Rectal smooth muscle tissue (tissue), 1 donor: Measurements from ENCODE around the gene DPP6.
A peak's percentile ranks its signal among the peaks of the same experiment; 100 is the strongest.

ENCODE experiments used
- H3K27ac ChIP-seq: one replicate; pipeline ENCODE4 v1.7.0; 2013; ENCODE audit warnings: low read depth, low read length, inconsistent platforms
- H3K27me3 ChIP-seq: one replicate; pipeline ENCODE4 v1.7.0; 2013; ENCODE audit warnings: low read length; ENCODE audit not compliant: control insufficient read depth, insufficient read depth
- H3K36me3 ChIP-seq: one replicate; pipeline ENCODE4 v1.7.0; 2013; ENCODE audit warnings: low read length; ENCODE audit not compliant: control insufficient read depth, insufficient read depth
- H3K4me1 ChIP-seq: one replicate; pipeline ENCODE4 v1.7.0; 2013; ENCODE audit warnings: low read length; ENCODE audit not compliant: control insufficient read depth, insufficient read depth
- H3K4me3 ChIP-seq: one replicate; pipeline ENCODE4 v1.7.0; 2013; ENCODE audit warnings: low read length
- H3K9ac ChIP-seq: one replicate; pipeline ENCODE4 v1.7.0; 2013; ENCODE audit warnings: low read length

Gene DPP6

DNA sequence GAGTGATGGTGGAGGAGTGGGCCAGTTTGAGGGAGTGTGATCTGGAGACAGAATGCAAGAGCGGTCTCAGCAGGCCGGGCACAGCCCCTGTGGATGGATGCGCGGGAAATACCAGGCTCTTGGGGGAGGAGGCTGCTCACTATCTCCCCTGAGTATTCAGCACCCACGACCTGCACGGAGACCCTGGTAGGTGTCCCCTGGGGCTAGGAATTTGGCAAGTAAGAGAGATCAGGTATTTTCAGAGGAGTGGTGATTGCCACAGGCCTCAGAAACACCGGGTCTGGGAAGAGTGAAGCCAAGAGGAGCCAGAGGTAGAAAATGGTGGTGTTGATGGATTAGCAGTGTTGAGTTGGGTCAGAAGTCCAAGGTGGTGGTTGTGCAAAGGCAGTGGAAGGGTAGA lies 524.4 kb downstream of the DPP6 start:
- Histone ChIP-seq H3K4me3 (no peak overlapping the region), H3K27me3 (no peaks in the 10 kb centered on the region), H3K9ac (no peak overlapping the region), H3K4me1 (no peaks in the 10 kb centered on the region), H3K36me3 (no peaks in the 10 kb centered on the region), H3K27ac (no peak overlapping the region)

DNA sequence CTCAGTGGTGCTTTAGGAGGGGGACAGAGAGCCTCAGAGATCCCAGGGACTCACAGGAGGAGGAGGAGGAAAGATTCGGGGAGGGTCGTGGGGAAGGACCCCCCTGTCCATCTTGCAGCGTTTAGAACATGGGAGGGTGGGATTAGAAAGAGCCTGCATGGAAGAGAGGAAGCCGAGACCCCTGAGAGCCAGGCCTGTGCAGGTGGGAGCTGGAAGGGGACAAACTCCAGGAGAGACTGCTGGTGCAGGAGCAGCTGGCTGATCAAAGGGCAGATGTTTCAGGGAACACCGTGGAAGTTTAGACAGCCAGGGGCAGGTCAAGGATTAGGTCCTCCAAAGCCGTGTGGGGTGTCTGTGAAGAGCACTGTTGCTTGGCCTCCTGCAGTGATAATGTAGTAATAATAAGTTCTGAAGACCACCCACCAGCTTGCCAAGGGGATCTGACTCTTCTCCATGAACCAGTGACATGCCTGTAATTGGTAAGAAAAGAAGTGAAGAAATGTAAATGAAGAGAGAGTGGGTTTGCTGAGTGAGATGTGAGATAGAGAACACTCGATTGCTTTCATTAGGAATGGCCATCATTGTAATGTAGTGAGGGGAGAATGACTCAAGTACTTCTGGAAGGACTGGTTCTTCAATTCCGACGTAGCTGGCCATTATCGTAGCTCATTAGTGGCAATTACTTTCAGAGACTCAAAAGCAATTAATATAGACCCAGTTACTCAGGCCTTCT lies 525.1 kb downstream of the DPP6 start:
- H3K27ac ChIP-seq = no peak overlapping the region
- no peaks in the 10 kb centered on the region for H3K27me3 ChIP-seq
- no peak overlapping the region for H3K4me3 ChIP-seq
- no peaks in the 10 kb centered on the region for H3K36me3 ChIP-seq
- H3K4me1 ChIP-seq = no peaks in the 10 kb centered on the region
- H3K9ac ChIP-seq = no peak overlapping the region

DNA sequence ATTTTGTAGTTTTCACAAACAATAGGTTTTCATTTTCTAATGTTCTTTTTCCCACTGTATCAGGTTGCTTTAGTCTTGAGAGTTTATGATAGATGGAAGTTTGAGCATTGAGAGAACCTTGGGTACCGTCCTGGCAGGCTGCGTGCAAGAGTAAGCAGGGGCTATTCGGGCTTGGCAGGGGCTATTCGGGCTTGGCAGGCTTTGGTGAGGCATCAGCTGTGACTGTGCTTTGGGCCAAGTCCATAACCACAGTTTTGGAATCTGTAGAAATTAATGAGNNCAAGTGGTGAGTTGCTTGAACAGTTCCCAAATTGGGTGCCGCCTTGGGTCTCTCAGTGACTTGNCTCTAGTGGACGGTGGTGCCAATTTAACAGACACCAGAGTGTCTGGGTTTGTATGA lies 526.1 kb downstream of the DPP6 start:
- Histone ChIP-seq H3K4me3 (no peak overlapping the region), H3K27me3 (no peaks in the 10 kb centered on the region), H3K27ac (no peak overlapping the region), H3K9ac (no peak overlapping the region), H3K4me1 (no peaks in the 10 kb centered on the region), H3K36me3 (no peaks in the 10 kb centered on the region)

DNA sequence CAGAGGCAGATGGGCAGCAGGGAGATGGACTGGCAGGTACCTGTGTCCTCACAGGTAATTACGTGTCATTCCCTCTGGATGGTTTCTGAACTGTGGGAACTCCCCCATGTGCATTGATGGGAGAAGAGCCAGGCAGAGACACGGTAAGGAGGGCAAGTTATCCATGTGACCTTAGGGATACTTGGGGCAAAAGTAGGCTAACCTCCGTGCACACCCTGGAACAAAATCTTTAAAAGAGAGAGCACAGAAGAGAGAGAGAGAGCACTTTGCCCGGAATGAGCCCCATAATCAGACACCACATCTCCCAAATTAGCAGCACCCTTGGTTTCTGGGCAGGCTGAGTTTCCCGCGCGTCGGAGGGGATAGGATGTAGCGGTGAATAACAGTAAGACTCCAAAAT lies 527.5 kb downstream of the DPP6 start:
- no peak overlapping the region for H3K4me3 ChIP-seq
- no peaks in the 10 kb centered on the region for H3K36me3 ChIP-seq
- H3K27ac ChIP-seq = no peak overlapping the region
- H3K27me3 ChIP-seq = no peaks in the 10 kb centered on the region
- H3K9ac ChIP-seq = no peak overlapping the region
- H3K4me1 ChIP-seq = peaks cover 3% of the 10 kb centered on the region

DNA sequence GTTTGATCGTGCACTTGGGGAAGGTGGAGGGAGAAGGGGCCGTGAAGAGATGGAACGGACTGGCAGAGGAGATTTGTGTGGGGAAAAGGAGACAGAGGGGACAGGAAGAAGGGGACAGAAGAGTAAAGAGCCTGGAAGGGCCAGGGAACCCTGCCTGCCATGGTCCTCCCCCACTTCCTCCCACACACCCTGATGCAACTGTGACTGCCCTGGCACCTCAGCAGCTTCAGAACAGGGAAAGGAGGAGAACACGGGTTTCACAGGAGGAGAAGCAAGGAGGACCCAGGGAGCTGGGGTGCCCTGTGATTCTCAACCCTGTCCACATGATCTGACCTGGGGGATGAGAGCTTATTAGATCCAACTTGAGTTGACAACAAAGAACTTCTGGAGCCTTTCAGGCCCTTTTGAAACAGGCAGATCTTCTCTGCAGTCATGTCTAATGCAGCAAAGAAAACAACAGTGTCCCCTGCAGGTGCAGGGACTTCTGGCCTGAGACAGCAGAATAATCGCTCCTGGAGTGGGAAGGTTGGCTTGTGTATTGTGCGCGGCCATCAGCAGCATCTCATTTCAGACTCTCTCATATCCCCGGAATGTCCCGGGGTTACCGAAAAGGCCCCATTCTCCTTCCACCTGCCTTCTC lies 529.2 kb downstream of the DPP6 start:
- no peak overlapping the region for H3K4me3 ChIP-seq
- H3K27me3 ChIP-seq = no peaks in the 10 kb centered on the region
- H3K4me1 ChIP-seq = peaks cover 5% of the 10 kb centered on the region
- no peak overlapping the region for H3K9ac ChIP-seq
- no peaks in the 10 kb centered on the region for H3K36me3 ChIP-seq
- H3K27ac ChIP-seq = no peak overlapping the region

DNA sequence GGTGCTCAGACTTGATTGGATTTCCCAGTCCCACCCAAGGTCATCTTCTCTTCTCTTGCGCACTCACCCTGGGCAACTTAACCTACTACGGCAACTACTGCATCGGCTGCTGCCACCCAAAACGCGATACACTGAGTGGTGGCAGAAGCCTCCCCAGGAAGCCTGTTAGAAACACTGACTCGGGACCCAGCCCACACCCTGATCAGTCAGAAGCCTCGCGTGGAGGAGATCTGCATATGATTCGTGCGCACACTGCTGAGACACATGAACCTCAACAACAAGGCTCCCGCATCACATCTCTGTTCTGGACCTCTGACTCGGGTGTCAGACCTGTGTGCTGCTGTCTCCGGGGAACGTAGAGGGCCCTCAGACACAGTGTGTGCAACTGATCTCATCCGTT lies 531.3 kb downstream of the DPP6 start:
- no peak overlapping the region for H3K4me3 ChIP-seq
- no peaks in the 10 kb centered on the region for H3K27me3 ChIP-seq
- H3K36me3 ChIP-seq = no peaks in the 10 kb centered on the region
- no peak overlapping the region for H3K27ac ChIP-seq
- H3K4me1 ChIP-seq = peaks cover 5% of the 10 kb centered on the region
- no peak overlapping the region for H3K9ac ChIP-seq

DNA sequence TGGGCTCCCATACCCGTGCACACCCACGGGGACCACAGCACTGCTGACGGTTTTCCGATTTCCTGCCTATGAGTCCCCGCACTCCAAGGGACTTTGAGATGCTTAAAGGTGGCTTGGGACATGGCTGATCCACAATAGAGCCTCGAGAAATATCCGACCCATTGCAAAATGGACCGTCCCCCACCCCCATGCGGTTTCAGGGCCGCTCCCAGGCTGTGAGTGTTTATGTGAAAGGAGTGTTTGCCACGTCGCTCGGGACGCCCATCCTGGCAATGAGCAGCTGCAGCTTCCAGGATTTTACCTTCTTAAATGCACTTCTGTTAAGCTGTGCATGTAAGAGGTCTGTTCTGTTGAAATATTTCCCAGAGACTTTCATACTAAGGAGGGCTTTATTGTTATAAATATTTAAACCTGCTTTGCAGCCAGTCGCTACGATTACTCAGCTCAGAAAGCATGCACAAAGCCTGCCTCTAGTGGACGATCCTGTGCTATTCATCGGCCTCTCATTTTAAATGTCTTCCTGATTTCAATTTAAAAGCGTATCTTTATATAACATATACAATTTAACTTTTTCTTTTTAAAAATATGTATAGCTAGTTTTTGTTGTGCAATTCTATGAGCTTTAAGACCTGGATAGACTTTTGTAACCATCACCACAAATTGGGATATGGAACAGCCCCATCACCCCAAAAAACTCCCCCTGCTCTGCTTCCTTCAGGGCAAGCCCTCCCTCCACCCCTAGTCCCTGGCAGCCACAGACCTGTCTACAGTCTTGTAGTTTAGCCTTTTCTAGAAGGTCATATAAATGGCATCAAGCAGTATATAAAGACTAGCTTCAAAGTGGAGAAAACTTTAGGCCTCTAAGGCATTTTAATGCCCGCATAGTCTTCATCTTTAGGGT lies 532.4 kb downstream of the DPP6 start:
- Histone ChIP-seq H3K27me3 (no peaks in the 10 kb centered on the region), H3K27ac (peak overlapping the region; percentile 8), H3K4me3 (peak overlapping the region; percentile 12), H3K36me3 (no peaks in the 10 kb centered on the region), H3K9ac (no peak overlapping the region), H3K4me1 (peaks cover 5% of the 10 kb centered on the region)

DNA sequence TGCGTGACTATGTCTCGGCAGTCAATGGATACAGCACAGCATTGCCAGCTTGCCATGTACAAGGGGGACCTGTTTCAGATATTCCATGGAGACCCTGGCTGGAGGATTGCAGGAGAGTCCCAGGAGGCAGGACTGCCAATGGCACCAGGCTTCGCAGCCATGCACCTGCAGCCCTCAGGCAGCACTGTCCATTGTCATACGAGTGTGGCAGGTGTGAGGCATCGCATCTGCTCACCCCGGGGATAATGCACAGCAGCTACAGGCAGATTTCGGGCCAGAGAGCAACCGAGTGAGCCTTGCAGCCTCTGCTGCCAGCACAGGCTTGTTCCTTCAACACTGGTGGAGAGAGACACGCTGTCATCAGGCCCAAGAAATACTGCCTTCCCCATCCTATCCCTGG lies 535.6 kb downstream of the DPP6 start:
- H3K4me3 ChIP-seq = no peak overlapping the region
- no peaks in the 10 kb centered on the region for H3K27me3 ChIP-seq
- H3K4me1 ChIP-seq = peaks cover 8% of the 10 kb centered on the region
- no peak overlapping the region for H3K9ac ChIP-seq
- no peak overlapping the region for H3K27ac ChIP-seq
- H3K36me3 ChIP-seq = no peaks in the 10 kb centered on the region

DNA sequence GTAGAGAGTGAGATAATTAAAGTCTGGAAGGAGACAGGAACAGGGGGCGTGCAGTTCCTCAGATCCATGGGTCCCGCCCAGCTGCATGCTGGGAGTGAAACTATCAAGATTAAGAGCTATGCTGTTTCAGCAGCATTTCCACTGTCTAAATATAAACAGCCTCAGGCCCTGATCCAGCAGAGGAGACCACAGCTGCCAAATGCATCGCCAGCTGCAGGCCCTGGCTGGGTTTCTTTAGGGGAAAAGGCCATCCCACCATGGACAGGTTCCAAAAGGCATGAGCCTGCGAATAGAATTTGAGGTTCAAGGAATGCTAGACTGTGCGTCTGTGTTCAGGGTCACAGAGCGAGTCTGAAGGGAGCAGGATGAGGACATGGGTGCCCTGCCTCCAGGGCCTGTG lies 539.3 kb downstream of the DPP6 start:
- no peak overlapping the region for H3K9ac ChIP-seq
- H3K36me3 ChIP-seq = no peaks in the 10 kb centered on the region
- H3K4me1 ChIP-seq = peaks cover 3% of the 10 kb centered on the region
- no peaks in the 10 kb centered on the region for H3K27me3 ChIP-seq
- H3K4me3 ChIP-seq = no peak overlapping the region
- H3K27ac ChIP-seq = no peak overlapping the region

DNA sequence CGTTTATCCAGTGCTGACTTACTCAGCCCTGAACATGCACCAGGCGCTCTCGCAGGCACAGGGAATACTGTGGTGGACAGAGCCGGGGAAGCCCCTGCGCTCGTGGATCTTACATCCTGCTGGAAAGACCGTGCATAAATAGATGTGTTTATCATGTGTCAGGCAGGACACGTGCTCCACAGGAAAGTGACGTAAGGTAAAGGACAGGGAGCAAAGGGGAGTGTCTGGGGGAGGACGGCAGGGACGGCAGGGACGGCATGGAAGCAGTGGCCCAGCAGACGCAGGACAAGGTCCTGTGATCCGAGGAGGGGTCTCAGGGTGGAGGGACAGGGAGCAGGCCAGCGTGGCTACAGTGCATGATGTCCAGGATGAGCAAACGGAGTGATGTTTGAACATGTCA lies 540.2 kb downstream of the DPP6 start:
- H3K27ac ChIP-seq = no peak overlapping the region
- H3K36me3 ChIP-seq = no peaks in the 10 kb centered on the region
- H3K4me1 ChIP-seq = peaks cover 3% of the 10 kb centered on the region
- H3K9ac ChIP-seq = no peak overlapping the region
- no peaks in the 10 kb centered on the region for H3K27me3 ChIP-seq
- H3K4me3 ChIP-seq = no peak overlapping the region

DNA sequence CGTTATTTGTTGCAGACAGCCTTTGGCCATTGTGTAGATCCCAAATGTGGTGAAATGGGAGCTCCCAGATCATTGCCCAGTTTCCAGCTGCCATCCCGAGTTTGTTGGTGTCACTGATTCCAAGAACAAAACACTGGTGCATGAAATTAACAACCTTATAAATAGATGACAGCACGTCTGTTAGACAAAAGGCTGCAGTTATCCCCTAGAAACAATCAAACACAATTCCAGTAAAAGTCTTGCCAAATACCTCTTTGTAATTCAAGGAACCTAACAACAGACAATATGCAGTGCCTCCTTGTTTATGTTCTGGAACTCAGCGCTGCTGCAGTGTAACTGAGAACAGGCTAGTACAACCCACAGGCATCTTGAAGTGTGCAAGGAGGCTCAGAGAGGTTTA lies 546.2 kb downstream of the DPP6 start:
- no peaks in the 10 kb centered on the region for H3K4me1 ChIP-seq
- no peaks in the 10 kb centered on the region for H3K27me3 ChIP-seq
- H3K9ac ChIP-seq = no peak overlapping the region
- no peaks in the 10 kb centered on the region for H3K36me3 ChIP-seq
- H3K4me3 ChIP-seq = no peak overlapping the region
- H3K27ac ChIP-seq = no peak overlapping the region

DNA sequence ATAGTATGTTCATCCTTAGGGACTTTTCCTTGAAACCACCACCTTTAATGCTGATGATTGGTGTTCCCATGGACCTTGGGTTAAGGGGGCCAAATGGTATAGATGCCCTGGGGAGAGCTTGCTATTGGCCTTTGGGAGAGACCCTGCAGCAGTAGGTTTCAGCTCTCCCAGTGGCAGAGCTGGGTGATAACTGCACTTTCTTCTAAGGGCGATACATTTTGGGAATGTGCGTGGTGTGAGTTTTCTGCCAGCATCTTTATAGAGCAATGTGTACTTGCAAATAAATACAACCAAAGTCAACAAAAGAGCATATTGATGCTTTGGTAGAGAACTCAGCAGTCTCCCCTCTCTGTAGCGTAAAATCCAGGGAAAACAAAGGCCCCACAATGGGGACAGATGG lies 546.7 kb downstream of the DPP6 start:
- no peak overlapping the region for H3K27ac ChIP-seq

More for the DNA sequence above, 546.7 kb downstream of the DPP6 start:
- Histone ChIP-seq H3K27me3 (no peaks in the 10 kb centered on the region), H3K4me1 (no peaks in the 10 kb centered on the region), H3K4me3 (no peak overlapping the region), H3K9ac (no peak overlapping the region), H3K36me3 (no peaks in the 10 kb centered on the region)
